Fibroblast of mammary gland (primary cell): ENCODE results near the gene ITPA.

Experiments used
- DNase-seq: peaks from one replicate; pipeline ENCODE4 v3.0.0-alpha.2; 2010; ENCODE audit warnings: low read depth
- H3K4me3 ChIP-seq: 2 replicates; pipeline ENCODE4 v1.5.1; 2011; ENCODE audit warnings: low read depth, mild to moderate bottlenecking, low read length, moderate library complexity; ENCODE audit not compliant: control insufficient read depth
- CTCF ChIP-seq: conservative IDR thresholded peaks from 2 replicates; pipeline ENCODE4 v1.5.1; 2011; ENCODE audit warnings: low read depth, low read length, inconsistent platforms; ENCODE audit not compliant: control insufficient read depth, insufficient read depth

Gene ITPA

GRCh38 chr20:3164043-3164762 lies 45.1 kb upstream of the ITPA start:
- H3K4me3 ChIP-seq: no peak overlapping the region
- no peak for DNase-seq
- no peak for TF ChIP-seq CTCF

- no peak for DNase-seq
- no peak overlapping the region for H3K4me3 ChIP-seq
- TF ChIP-seq CTCF: no peak
Measured at GRCh38 chr20:3164763-3165410, 44.4 kb upstream of the ITPA start.

- no peak for TF ChIP-seq CTCF
- DNase-seq: peak; percentile 52
- H3K4me3 ChIP-seq: no peak overlapping the region
Measured at GRCh38 chr20:3165473-3166337, 43.6 kb upstream of the ITPA start.

GRCh38 chr20:3166338-3166912 lies 42.9 kb upstream of the ITPA start:
- TF ChIP-seq CTCF: no peak
- no peak for DNase-seq
- no peak overlapping the region for H3K4me3 ChIP-seq

- no peak for DNase-seq
- H3K4me3 ChIP-seq: no peak overlapping the region
- TF ChIP-seq CTCF: no peak
Measured at GRCh38 chr20:3166913-3167342, 42.4 kb upstream of the ITPA start.

GRCh38 chr20:3167738-3168078 lies 41.6 kb upstream of the ITPA start:
- no peak overlapping the region for H3K4me3 ChIP-seq
- no peak for TF ChIP-seq CTCF
- DNase-seq: no peak
